MM.1S (cell line): ENCODE data around the gene TPD52L1.

ENCODE experiments used
- DNase-seq: peaks from one replicate; pipeline ENCODE4 v3.0.0-alpha.2; 2015
- H2AFZ ChIP-seq: fragments of 300-600 bp; sonication (generic); 2 replicates; pipeline ENCODE4 v1.6.0; 2016; ENCODE audit warnings: antibody characterized with exemption, low read length
- H3F3A ChIP-seq: fragments of 300-600 bp; sonication (generic); 2 replicates; pipeline ENCODE4 v1.6.1; 2016; ENCODE audit warnings: mild to moderate bottlenecking, antibody characterized with exemption, low read length, moderate library complexity, mixed read lengths; ENCODE audit not compliant: insufficient read depth
- H3K27ac ChIP-seq: fragments of 300-600 bp; sonication (generic); 2 replicates; pipeline ENCODE4 v1.5.1; 2016; ENCODE audit warnings: mild to moderate bottlenecking, low read length
- H3K27me3 ChIP-seq: fragments of 300-600 bp; sonication (generic); replicated peaks from 2 replicates; pipeline ENCODE4 v1.6.0; 2016; ENCODE audit warnings: low read length; ENCODE audit not compliant: insufficient read depth
- H3K36me3 ChIP-seq: fragments of 300-600 bp; sonication (generic); replicated peaks from 2 replicates; pipeline ENCODE4 v1.6.1; 2016; ENCODE audit warnings: mild to moderate bottlenecking, low read length, mixed read lengths; ENCODE audit not compliant: insufficient read depth
- H3K4me1 ChIP-seq: fragments of 300-600 bp; sonication (generic); 2 replicates; pipeline ENCODE4 v1.6.1; 2016; ENCODE audit warnings: low read length, mixed read lengths
- H3K4me2 ChIP-seq: fragments of 300-600 bp; sonication (generic); 2 replicates; pipeline ENCODE4 v1.6.0; 2016; ENCODE audit warnings: low read depth, low read length
- H3K4me3 ChIP-seq: fragments of 300-600 bp; sonication (generic); 2 replicates; pipeline ENCODE4 v1.5.1; 2016; ENCODE audit warnings: low read length, mixed read lengths
- H3K79me2 ChIP-seq: fragments of 300-600 bp; sonication (generic); 2 replicates; pipeline ENCODE4 v1.6.1; 2016; ENCODE audit warnings: mixed run types, low read length, mixed read lengths
- H3K9ac ChIP-seq: fragments of 300-600 bp; sonication (generic); 2 replicates; pipeline ENCODE4 v1.6.1; 2016; ENCODE audit warnings: low read length, mixed read lengths
- H3K9me2 ChIP-seq: fragments of 300-600 bp; sonication (generic); replicated peaks from 2 replicates; pipeline ENCODE4 v1.6.1; 2016; ENCODE audit warnings: mild to moderate bottlenecking, low read length, mixed read lengths; ENCODE audit not compliant: insufficient read depth
- H3K9me3 ChIP-seq: fragments of 300-600 bp; sonication (generic); replicated peaks from 2 replicates; pipeline ENCODE4 v1.6.1; 2016; ENCODE audit warnings: mild to moderate bottlenecking, low read length, mixed read lengths; ENCODE audit not compliant: insufficient read depth
- H4K20me1 ChIP-seq: fragments of 300-600 bp; sonication (generic); 2 replicates; pipeline ENCODE4 v1.6.1; 2016; ENCODE audit warnings: mild to moderate bottlenecking, low read length, moderate library complexity, mixed read lengths; ENCODE audit not compliant: insufficient read depth
- CTCF ChIP-seq: fragments of 300-600 bp; sonication (generic); IDR thresholded peaks from 2 replicates; pipeline ENCODE4 v1.5.1; 2016; ENCODE audit warnings: antibody characterized with exemption, low read length, mixed read lengths
- EZH2 ChIP-seq: fragments of 300-600 bp; sonication (generic); optimal IDR thresholded peaks from 2 replicates; pipeline ENCODE3; 2017; ENCODE audit warnings: low read depth, mild to moderate bottlenecking, antibody characterized with exemption, low read length, mixed read lengths
- EZH2phosphoT487 ChIP-seq: fragments of 300-600 bp; sonication (generic); IDR thresholded peaks from 2 replicates; pipeline ENCODE4 v1.6.1; 2018; ENCODE audit warnings: antibody characterized with exemption, low read length

Gene TPD52L1

GRCh38 chr6:125213939-125214338 lies 60.4 kb downstream of the TPD52L1 start:
- H2AFZ ChIP-seq = no peak overlapping the region
- no peak for DNase-seq
- no peaks in the 10 kb centered on the region for H4K20me1 ChIP-seq
- TF ChIP-seq EZH2phosphoT487 (no peak), EZH2 (no peak), CTCF (no peak)
- no peaks in the 10 kb centered on the region for H3K9me2 ChIP-seq
- no peaks in the 10 kb centered on the region for H3K9me3 ChIP-seq
- no peaks in the 10 kb centered on the region for H3F3A ChIP-seq
- no peak overlapping the region for H3K27ac ChIP-seq
- H3K4me3 ChIP-seq = no peak overlapping the region
- H3K79me2 ChIP-seq = no peaks in the 10 kb centered on the region
- H3K36me3 ChIP-seq = no peaks in the 10 kb centered on the region
- H3K4me2 ChIP-seq = no peak overlapping the region
- H3K27me3 ChIP-seq = no peaks in the 10 kb centered on the region
- no peak overlapping the region for H3K9ac ChIP-seq
- H3K4me1 ChIP-seq = no peaks in the 10 kb centered on the region

- H3K79me2 ChIP-seq = no peaks in the 10 kb centered on the region
- H3K4me1 ChIP-seq = no peaks in the 10 kb centered on the region
- no peak overlapping the region for H2AFZ ChIP-seq
- no peaks in the 10 kb centered on the region for H3K9me2 ChIP-seq
- no peak overlapping the region for H3K9ac ChIP-seq
- no peak for TF ChIP-seq EZH2phosphoT487
- no peak for TF ChIP-seq CTCF
- TF ChIP-seq EZH2 = no peak
- no peaks in the 10 kb centered on the region for H4K20me1 ChIP-seq
- no peak overlapping the region for H3K4me2 ChIP-seq
- H3K36me3 ChIP-seq = no peaks in the 10 kb centered on the region
- no peak overlapping the region for H3K4me3 ChIP-seq
- no peaks in the 10 kb centered on the region for H3K27me3 ChIP-seq
- H3K27ac ChIP-seq = no peak overlapping the region
- no peak for DNase-seq
- no peaks in the 10 kb centered on the region for H3K9me3 ChIP-seq
- H3F3A ChIP-seq = no peaks in the 10 kb centered on the region
Observed at GRCh38 chr6:125215252-125215819, 61.8 kb downstream of the TPD52L1 start.

DNA sequence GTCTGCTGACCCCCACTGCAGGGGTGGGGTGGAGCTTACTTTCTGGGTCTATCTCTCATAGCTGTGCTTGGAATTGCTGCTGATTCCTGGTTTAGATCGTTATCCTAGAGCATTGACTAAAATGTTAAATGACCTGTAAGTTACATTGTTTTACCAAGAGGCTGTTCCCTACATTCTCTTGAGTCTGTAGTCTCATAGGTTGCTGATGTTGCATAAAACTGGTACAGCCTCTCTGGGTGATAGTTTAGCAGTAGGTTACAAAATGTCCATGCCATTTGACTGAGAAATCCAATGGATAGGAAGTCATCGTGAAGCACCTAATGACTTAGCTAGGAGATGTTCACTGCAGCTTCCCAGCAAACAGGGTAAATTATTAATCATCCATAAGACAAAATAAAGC lies 62.4 kb downstream of the TPD52L1 start:
- H3K4me1 ChIP-seq = no peaks in the 10 kb centered on the region
- no peak overlapping the region for H3K4me3 ChIP-seq
- H3K4me2 ChIP-seq = no peak overlapping the region
- DNase-seq = no peak
- TF ChIP-seq EZH2 (no peak), EZH2phosphoT487 (no peak), CTCF (no peak)
- H3K36me3 ChIP-seq = no peaks in the 10 kb centered on the region
- no peaks in the 10 kb centered on the region for H3K79me2 ChIP-seq
- no peaks in the 10 kb centered on the region for H3F3A ChIP-seq
- no peaks in the 10 kb centered on the region for H3K9me2 ChIP-seq
- no peak overlapping the region for H3K27ac ChIP-seq
- H4K20me1 ChIP-seq = no peaks in the 10 kb centered on the region
- H3K27me3 ChIP-seq = no peaks in the 10 kb centered on the region
- H2AFZ ChIP-seq = no peak overlapping the region
- H3K9ac ChIP-seq = no peak overlapping the region
- no peaks in the 10 kb centered on the region for H3K9me3 ChIP-seq
